H9 (cell line): Measurements from ENCODE around the gene SPEG. TPM values are rescaled to one million over a fixed set of nuclear protein-coding genes. Genes with fewer than 3 reads are reported as not detected.

Source experiments
- DNase-seq: peaks from one replicate; pipeline ENCODE4 v3.0.0-alpha.2; 2017
- H2AFZ ChIP-seq: one replicate; pipeline ENCODE4 v1.6.1; 2013; ENCODE audit warnings: mild to moderate bottlenecking, low read length, control low read depth, moderate library complexity
- H2AK5ac ChIP-seq: 2 replicates; pipeline ENCODE4 v1.6.1; 2013; ENCODE audit warnings: low read length, control low read depth, mixed read lengths; ENCODE audit not compliant: insufficient read length
- H2BK120ac ChIP-seq: one replicate; pipeline ENCODE4 v1.6.1; 2013; ENCODE audit warnings: low read depth, mild to moderate bottlenecking, low read length, control low read depth, inconsistent platforms; ENCODE audit not compliant: poor library complexity, severe bottlenecking
- H2BK12ac ChIP-seq: 2 replicates; pipeline ENCODE4 v1.6.1; 2013; ENCODE audit warnings: low read length, control low read depth, mixed read lengths, low read depth; ENCODE audit not compliant: insufficient read length
- H2BK15ac ChIP-seq: 2 replicates; pipeline ENCODE4 v1.6.1; 2013; ENCODE audit warnings: low read depth, low read length, control low read depth
- H2BK20ac ChIP-seq: one replicate; pipeline ENCODE4 v1.6.1; 2013; ENCODE audit warnings: low read depth, mild to moderate bottlenecking, low read length, control low read depth, inconsistent platforms; ENCODE audit not compliant: poor library complexity, severe bottlenecking
- H2BK5ac ChIP-seq: 2 replicates; pipeline ENCODE4 v1.6.1; 2013; ENCODE audit warnings: low read length, control low read depth, mixed read lengths; ENCODE audit not compliant: insufficient read length
- H3K14ac ChIP-seq: 2 replicates; pipeline ENCODE4 v1.6.1; 2013; ENCODE audit warnings: low read length, control low read depth; ENCODE audit not compliant: insufficient read depth
- H3K18ac ChIP-seq: 2 replicates; pipeline ENCODE4 v1.6.1; 2013; ENCODE audit warnings: low read depth, mild to moderate bottlenecking, mixed read lengths, low read length, control low read depth; ENCODE audit not compliant: insufficient read length
- H3K23ac ChIP-seq: 2 replicates; pipeline ENCODE4 v1.6.1; 2013; ENCODE audit warnings: low read length, control low read depth, mixed read lengths, low read depth; ENCODE audit not compliant: insufficient read length
- H3K23me2 ChIP-seq: 2 replicates; pipeline ENCODE4 v1.6.1; 2013; ENCODE audit warnings: low read depth, mild to moderate bottlenecking, mixed read lengths, low read length, control low read depth; ENCODE audit not compliant: insufficient read length, poor library complexity, severe bottlenecking
- H3K27ac ChIP-seq: 2 replicates; pipeline ENCODE4 v1.5.1; 2013; ENCODE audit warnings: low read length, control low read depth, mixed read lengths, low read depth; ENCODE audit not compliant: insufficient read length
- H3K27me3 ChIP-seq: 2 replicates; pipeline ENCODE4 v1.6.1; 2013; ENCODE audit warnings: low read length, control low read depth, inconsistent platforms; ENCODE audit not compliant: insufficient read depth
- H3K4ac ChIP-seq: 2 replicates; pipeline ENCODE4 v1.6.1; 2013; ENCODE audit warnings: low read depth, mild to moderate bottlenecking, control low read depth, inconsistent platforms, low read length, moderate library complexity
- H3K4me1 ChIP-seq: 2 replicates; pipeline ENCODE4 v1.6.1; 2013; ENCODE audit warnings: low read length, control low read depth, inconsistent platforms; ENCODE audit not compliant: insufficient read depth
- H3K4me2 ChIP-seq: 2 replicates; pipeline ENCODE4 v1.6.1; 2013; ENCODE audit warnings: low read length, control low read depth, mixed read lengths; ENCODE audit not compliant: insufficient read length, insufficient read depth
- H3K56ac ChIP-seq: 2 replicates; pipeline ENCODE4 v1.6.1; 2013; ENCODE audit warnings: low read depth, mild to moderate bottlenecking, mixed read lengths, low read length, control low read depth; ENCODE audit not compliant: insufficient read length
- H3K79me1 ChIP-seq: 2 replicates; pipeline ENCODE4 v1.6.1; 2013; ENCODE audit warnings: low read depth, mild to moderate bottlenecking, moderate library complexity, low read length, control low read depth, inconsistent platforms; ENCODE audit not compliant: insufficient read depth, poor library complexity, severe bottlenecking
- H3K79me2 ChIP-seq: 2 replicates; pipeline ENCODE4 v1.6.1; 2013; ENCODE audit warnings: low read length, control low read depth, inconsistent platforms; ENCODE audit not compliant: insufficient read depth
- H3K9ac ChIP-seq: 2 replicates; pipeline ENCODE4 v1.6.1; 2013; ENCODE audit warnings: low read length, control low read depth, mixed read lengths; ENCODE audit not compliant: insufficient read length; ENCODE audit errors: extremely low read depth
- H3K9me3 ChIP-seq: one replicate; pipeline ENCODE4 v1.6.1; 2013; ENCODE audit warnings: low read depth, low read length, inconsistent platforms; ENCODE audit not compliant: control insufficient read depth
- H3T11ph ChIP-seq: one replicate; pipeline ENCODE4 v1.6.1; 2013; ENCODE audit warnings: mild to moderate bottlenecking, low read length, control low read depth, inconsistent platforms
- H4K20me1 ChIP-seq: one replicate; pipeline ENCODE4 v1.6.1; 2013; ENCODE audit not compliant: control insufficient read depth, insufficient read length, insufficient read depth
- H4K5ac ChIP-seq: 2 replicates; pipeline ENCODE4 v1.6.1; 2013; ENCODE audit warnings: low read depth, mild to moderate bottlenecking, mixed read lengths, low read length, control low read depth; ENCODE audit not compliant: insufficient read length
- H4K8ac ChIP-seq: replicated peaks from 2 replicates; pipeline ENCODE4 v1.6.1; 2013; ENCODE audit warnings: low read length, control low read depth, mixed read lengths, low read depth; ENCODE audit not compliant: insufficient read length
- H4K91ac ChIP-seq: 2 replicates; pipeline ENCODE4 v1.6.1; 2013; ENCODE audit warnings: low read depth, mild to moderate bottlenecking, moderate library complexity, mixed read lengths, low read length, control low read depth; ENCODE audit not compliant: insufficient read length
- H3K27ac Mint-ChIP-seq, 3 experiments: 2 replicates in 2 of 3; 3 replicates in 1 of 3; pipeline ENCODE4 v1.8.0; 2020 to 2021; ENCODE audit warnings: mixed read lengths in 3 of 3, mild to moderate bottlenecking in 1 of 3, moderate library complexity in 1 of 3
- H3K27me3 Mint-ChIP-seq: 2 replicates; pipeline ENCODE4 v1.8.0; 2021; ENCODE audit warnings: low read depth, mild to moderate bottlenecking, moderate library complexity, mixed read lengths
- H3K36me3 Mint-ChIP-seq, 3 experiments: 2 replicates in 2 of 3; 3 replicates in 1 of 3; pipeline ENCODE4 v1.8.0; 2020 to 2021; ENCODE audit warnings: low read depth in 3 of 3, mixed read lengths in 3 of 3; ENCODE audit not compliant: insufficient read depth in 1 of 3
- H3K4me1 Mint-ChIP-seq, 2 experiments: 2 replicates each; pipeline ENCODE4 v1.8.0; 2020; ENCODE audit warnings: mixed read lengths in 2 of 2
- H3K4me3 Mint-ChIP-seq, 2 experiments: 2 replicates in 1 of 2; 3 replicates in 1 of 2; pipeline ENCODE4 v1.8.0; 2020 to 2021; ENCODE audit warnings: mild to moderate bottlenecking in 2 of 2, mixed read lengths in 2 of 2, moderate library complexity in 1 of 2
- H3K9me3 Mint-ChIP-seq, 2 experiments: 2 replicates in 1 of 2; 3 replicates in 1 of 2; pipeline ENCODE4 v1.8.0; 2020; ENCODE audit warnings: mild to moderate bottlenecking in 2 of 2, mixed read lengths in 2 of 2, moderate library complexity in 1 of 2
- CTCF ChIP-seq: fragments of 200-600 bp; sonication (generic); conservative IDR thresholded peaks from 3 replicates; pipeline ENCODE4 v1.8.0; 2021; ENCODE audit warnings: antibody characterized with exemption, mild to moderate bottlenecking
- WGBS: extraction: QIAGEN DNeasy Blood & Tissue Kit; methylation state at CpG from one replicate; pipeline ENCODE4 v1.1.7; 2013; ENCODE audit warnings: missing lambda C conversion rate, low lambda C conversion rate, mixed read lengths; ENCODE audit not compliant: insufficient read length; ENCODE audit errors: extremely low coverage; 5-methylcytosine and 5-hydroxymethylcytosine counted together
- total RNA-seq: library from RNA; stranded (reverse); gene quantifications from 2 replicates; pipeline ENCODE4 v1.2.1, GENCODE V29; 2021

The SPEG gene
- total RNA-seq, 1 experiment from 2014 or later = 23.7 TPM

GRCh38 chr2:219388907-219389156 is 45.8 kb upstream of the SPEG start:
- Histone ChIP-seq H3K56ac (no peak overlapping the region), H2BK5ac (no peak overlapping the region), H3K27ac (no peak overlapping the region), H3K79me2 (no peaks in the 10 kb centered on the region), H3K27me3 (no peaks in the 10 kb centered on the region), H4K20me1 (no peaks in the 10 kb centered on the region), H2BK20ac (no peak overlapping the region), H3K79me1 (no peaks in the 10 kb centered on the region), H3K4ac (no peak overlapping the region), H2AFZ (no peak overlapping the region), H3K23me2 (peaks cover 7% of the 10 kb centered on the region), H3K9ac (no peak overlapping the region), H4K5ac (no peak overlapping the region), H3K14ac (no peak overlapping the region), H2BK15ac (no peak overlapping the region), H3K18ac (no peak overlapping the region), H2BK12ac (no peak overlapping the region), H3K4me1 (no peaks in the 10 kb centered on the region; the same call in 1 of the 2 replicates), H4K91ac (no peak overlapping the region), H2BK120ac (no peak overlapping the region), H4K8ac (no peak overlapping the region), H3K23ac (no peak overlapping the region), H2AK5ac (no peak overlapping the region), H3K4me2 (peak overlapping the region; percentile 50), H3K9me3 (no peaks in the 10 kb centered on the region), H3T11ph (no peak overlapping the region)
- Mint-ChIP-seq H3K27ac (no peak overlapping the region), H3K4me1 (peaks cover 15 to 22% of the 10 kb centered on the region in 2 experiments), H3K9me3 (no peaks in the 10 kb centered on the region; a peak in 1 of 5 replicates), H3K27me3 (peaks cover 3% of the 10 kb centered on the region; the same call in 1 of the 2 replicates), H3K4me3 (peak overlapping the region; percentile 80 to 95), H3K36me3 (peaks cover 17 to 26% (median 22%) of the 10 kb centered on the region in 3 experiments; a peak in 6 of 7 replicates)
- WGBS = no CpG with 5 or more reads among the region's 6 CpGs
- no peak for TF ChIP-seq CTCF
- no peak for DNase-seq
